ENCODE results near the gene LARP1. TPM values are rescaled to one million over a fixed set of nuclear protein-coding genes. Genes with fewer than 3 reads are reported as not detected.

Gene LARP1
- total RNA-seq, 6 donors from 2014 or later: 107 to 154 (median 129) TPM

GRCh38 chr5:154802050-154802449, 46.9 kb downstream of the LARP1 start:
- Histone ChIP-seq H3K9me3 (no peaks in the 10 kb centered on the region), H3K4me1 (no peaks in the 10 kb centered on the region), H3K36me3 (peaks cover 53 to 93% (median 86%) of the 10 kb centered on the region in 4 donors), H3K27me3 (no peaks in the 10 kb centered on the region), H3K4me3 (no peak overlapping the region), H3K27ac (no peak overlapping the region)
- TF ChIP-seq POLR2A (IDR thresholded peaks at IDR 0.05) (no peak), CTCF (IDR thresholded peaks at IDR 0.05) (no peak), EP300 (IDR thresholded peaks at IDR 0.05) (no peak), POLR2AphosphoS5 (IDR thresholded peaks at IDR 0.05) (no peak)
- WGBS, 2 donors: 95 to 96% methylated on average over 5 to 9 of the region's 9 CpGs
- DNase-seq (peak in 1 of 2 donors; percentile 33), ATAC-seq (ENCODE audit: low FRiP score in 2 of 2) (no peak)

- Histone ChIP-seq H3K36me3 (peaks cover 51 to 100% (median 86%) of the 10 kb centered on the region in 4 donors), H3K27ac (no peak overlapping the region), H3K27me3 (no peaks in the 10 kb centered on the region), H3K9me3 (no peaks in the 10 kb centered on the region), H3K4me3 (no peak overlapping the region), H3K4me1 (no peaks in the 10 kb centered on the region)
- ATAC-seq (ENCODE audit: low FRiP score in 2 of 2) (no peak), DNase-seq (no peak)
- WGBS, 2 donors: 81 to 90% methylated on average over 4 of the region's 4 CpGs
- TF ChIP-seq POLR2AphosphoS5 (IDR thresholded peaks at IDR 0.05) (no peak), POLR2A (IDR thresholded peaks at IDR 0.05) (no peak), EP300 (IDR thresholded peaks at IDR 0.05) (no peak), CTCF (IDR thresholded peaks at IDR 0.05) (no peak)
Observed at GRCh38 chr5:154806176-154806575, 51.0 kb downstream of the LARP1 start.

GRCh38 chr5:154811239-154811638, 56.1 kb downstream of the LARP1 start:
- 83 to 91% methylated on average over 7 of the region's 7 CpGs for WGBS, 2 donors
- Histone ChIP-seq H3K36me3 (peaks cover 23 to 98% (median 74%) of the 10 kb centered on the region in 4 donors), H3K27me3 (no peaks in the 10 kb centered on the region), H3K27ac (no peak overlapping the region), H3K9me3 (no peaks in the 10 kb centered on the region), H3K4me1 (peaks cover 0 to 4% (median 0%) of the 10 kb centered on the region in 4 donors), H3K4me3 (no peak overlapping the region)
- ATAC-seq (ENCODE audit: low FRiP score in 2 of 2): no peak
- DNase-seq: no peak
- TF ChIP-seq CTCF (IDR thresholded peaks at IDR 0.05) (no peak), EP300 (IDR thresholded peaks at IDR 0.05) (no peak), POLR2A (IDR thresholded peaks at IDR 0.05) (no peak), POLR2AphosphoS5 (IDR thresholded peaks at IDR 0.05) (no peak)

GRCh38 chr5:154811653-154812465, 56.7 kb downstream of the LARP1 start:
- ATAC-seq (ENCODE audit: low FRiP score in 2 of 2): peak; percentile 81 to 91
- Histone ChIP-seq H3K36me3 (peaks cover 19 to 98% (median 74%) of the 10 kb centered on the region in 4 donors), H3K27me3 (no peaks in the 10 kb centered on the region), H3K9me3 (no peaks in the 10 kb centered on the region), H3K4me3 (no peak overlapping the region), H3K4me1 (peaks cover 0 to 4% (median 0%) of the 10 kb centered on the region in 4 donors), H3K27ac (peak overlapping the region in 1 of 4 donors; percentile 12)
- no peak for TF ChIP-seq POLR2AphosphoS5 (IDR thresholded peaks at IDR 0.05)
- TF ChIP-seq POLR2A (IDR thresholded peaks at IDR 0.05): no peak
- no peak for TF ChIP-seq EP300 (IDR thresholded peaks at IDR 0.05)
- TF ChIP-seq CTCF (IDR thresholded peaks at IDR 0.05): peak; percentile 77 to 87 (median 82)
- 28 to 31% methylated on average over 3 of the region's 3 CpGs for WGBS, 2 donors
- peak in 1 of 2 donors; percentile 67 for DNase-seq

All from upper lobe of left lung (tissue), 6 donors.